Activated T-helper 2 cell treated with anti-CD3 and anti-CD28 coated beads, Interferon-gamma antibody, Interleukin-2, Interleukin-4, amounts not matched to agents 10 μg/mL and 5 μg/mL and 100 μg/mL, durations not matched to agents 14 hours and 24 hours and 36 hours (primary cell): ENCODE data around the gene PHETA2. TPM values are rescaled to one million over a fixed set of nuclear protein-coding genes. Genes with fewer than 3 reads are reported as not detected.

Experiments used
- DNase-seq: peaks from one replicate; pipeline ENCODE4 v3.0.0; 2021; ENCODE audit warnings: low spot score
- H3K27ac Mint-ChIP-seq: one replicate; pipeline ENCODE4 v1.8.0; 2021; ENCODE audit warnings: mixed read lengths
- H3K27me3 Mint-ChIP-seq: one replicate; pipeline ENCODE4 v1.8.0; 2021; ENCODE audit warnings: low read depth, mixed read lengths
- H3K36me3 Mint-ChIP-seq: one replicate; pipeline ENCODE4 v1.8.0; 2021; ENCODE audit warnings: low read depth, mixed read lengths
- H3K4me1 Mint-ChIP-seq: one replicate; pipeline ENCODE4 v1.8.0; 2021; ENCODE audit warnings: low read depth, mixed read lengths
- H3K4me3 Mint-ChIP-seq: one replicate; pipeline ENCODE4 v1.8.0; 2021; ENCODE audit warnings: low read depth, mild to moderate bottlenecking, moderate library complexity, mixed read lengths
- H3K9me3 Mint-ChIP-seq: one replicate; pipeline ENCODE4 v1.8.0; 2021; ENCODE audit warnings: mixed read lengths
- intact Hi-C: fragments of 100-400 bp; cut with micrococcal nuclease; formaldehyde crosslinking; loops from one replicate; pipeline ENCODE4 v1.15.1; 2023
- total RNA-seq: library from RNA; stranded (reverse); gene quantifications from 2 replicates; pipeline ENCODE4 v1.2.3, GENCODE V29; 2022

Gene PHETA2
- total RNA-seq, 1 donor from 2014 or later: 5.7 TPM

GRCh38 chr22:42073621-42074041 is 417 bp upstream of the PHETA2 start:
- Mint-ChIP-seq H3K4me3 (peak overlapping the region; percentile 75), H3K9me3 (no peaks in the 10 kb centered on the region), H3K27ac (peak overlapping the region; percentile 60), H3K27me3 (no peaks in the 10 kb centered on the region), H3K4me1 (peaks cover 25% of the 10 kb centered on the region), H3K36me3 (peaks cover 4% of the 10 kb centered on the region)
- no peak for DNase-seq
- intact Hi-C loops: loop anchor here (5.0 to 10.0 kb wide), 5 partner anchors 76 to 369 kb away; partner anchors contain the start of genes CENPM, SREBF2 and WBP2NL

GRCh38 chr22:42074846-42075676 is 1.0 kb downstream of the PHETA2 start:
- intact Hi-C loops: loop anchor here (5.0 to 10.0 kb wide), 5 partner anchors 78 to 367 kb away; partner anchors contain the start of genes CENPM, SREBF2 and WBP2NL
- Mint-ChIP-seq H3K36me3 (peaks cover 6% of the 10 kb centered on the region), H3K27ac (peak overlapping the region; percentile 76), H3K4me1 (peaks cover 28% of the 10 kb centered on the region), H3K9me3 (no peaks in the 10 kb centered on the region), H3K4me3 (peak overlapping the region; percentile 63), H3K27me3 (no peaks in the 10 kb centered on the region)
- no peak for DNase-seq

GRCh38 chr22:42076764-42077485 is 2.9 kb downstream of the PHETA2 start:
- Mint-ChIP-seq H3K36me3 (peaks cover 11% of the 10 kb centered on the region), H3K4me3 (no peak overlapping the region), H3K9me3 (no peaks in the 10 kb centered on the region), H3K4me1 (peaks cover 25% of the 10 kb centered on the region), H3K27ac (no peak overlapping the region), H3K27me3 (no peaks in the 10 kb centered on the region)
- DNase-seq: no peak
- intact Hi-C loops: loop anchor here (10.0 kb wide), 1 partner anchor 242 kb away; the partner anchor contains the start of gene SREBF2

GRCh38 chr22:42077486-42078125 is 3.6 kb downstream of the PHETA2 start:
- peaks cover 18% of the 10 kb centered on the region for H3K36me3 Mint-ChIP-seq
- H3K27ac Mint-ChIP-seq: no peak overlapping the region
- intact Hi-C loops: loop anchor here (10.0 kb wide), 1 partner anchor 243 kb away; the partner anchor contains the start of gene SREBF2
- H3K9me3 Mint-ChIP-seq: no peaks in the 10 kb centered on the region
- H3K4me1 Mint-ChIP-seq: peaks cover 29% of the 10 kb centered on the region
- peak overlapping the region; percentile 26 for H3K4me3 Mint-ChIP-seq
- no peak for DNase-seq
- H3K27me3 Mint-ChIP-seq: no peaks in the 10 kb centered on the region

- no peaks in the 10 kb centered on the region for H3K27me3 Mint-ChIP-seq
- H3K9me3 Mint-ChIP-seq: no peaks in the 10 kb centered on the region
- H3K27ac Mint-ChIP-seq: peak overlapping the region; percentile 93
- intact Hi-C loops: loop anchor here (10.0 kb wide), 1 partner anchor 244 kb away; the partner anchor contains the start of gene SREBF2
- peaks cover 30% of the 10 kb centered on the region for H3K4me1 Mint-ChIP-seq
- H3K36me3 Mint-ChIP-seq: peaks cover 26% of the 10 kb centered on the region
- no peak for DNase-seq
- peak overlapping the region; percentile 97 for H3K4me3 Mint-ChIP-seq
Measured at GRCh38 chr22:42078469-42079318, 4.6 kb downstream of the PHETA2 start.

DNA sequence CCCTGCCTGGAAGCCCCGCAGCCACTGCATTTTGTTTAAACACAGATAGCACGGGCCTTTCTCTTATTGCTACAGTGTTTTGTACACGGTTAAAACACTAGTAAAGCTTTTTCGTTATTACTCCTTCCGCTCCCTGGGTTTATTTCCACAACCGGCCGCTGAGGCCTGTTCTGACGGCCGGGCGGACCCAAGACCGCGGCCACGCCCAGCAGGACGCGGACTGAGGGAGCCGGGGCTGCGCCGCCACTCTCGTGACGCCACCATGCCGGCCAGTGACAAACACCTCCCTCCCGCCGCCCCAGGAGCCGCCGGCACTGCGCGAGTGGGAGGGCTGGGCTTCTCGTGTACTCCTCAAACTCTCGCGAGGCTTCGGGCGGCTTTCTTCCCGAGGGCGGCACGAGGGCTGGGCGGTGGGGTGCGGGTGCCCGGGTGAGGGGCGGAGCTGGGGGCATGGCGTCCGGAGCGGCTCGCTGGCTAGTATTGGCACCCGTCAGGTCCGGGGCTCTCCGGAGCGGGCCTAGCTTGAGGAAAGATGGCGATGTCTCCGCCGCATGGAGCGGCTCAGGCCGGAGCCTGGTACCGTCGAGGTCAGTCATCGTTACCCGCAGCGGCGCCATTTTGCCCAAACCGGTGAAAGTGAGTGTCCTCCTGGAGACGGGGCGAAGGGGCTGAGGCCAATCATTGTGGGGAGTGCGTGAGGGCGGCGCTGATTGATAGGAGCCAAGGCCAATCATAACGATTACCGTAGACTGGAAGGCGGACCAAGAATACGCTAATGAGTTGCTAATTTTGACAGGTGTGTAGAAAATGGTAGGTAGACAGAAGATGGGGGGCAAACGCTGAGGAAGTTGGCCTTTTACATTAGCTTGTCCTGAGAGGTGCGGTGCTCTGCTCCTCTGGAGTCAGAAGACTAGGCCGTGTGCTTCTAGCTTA is 5.5 kb downstream of the PHETA2 start, which contains the start of gene SMDT1:
Gene SMDT1, plus strand, starts transcription at position 382 of the 933 bp plus-strand sequence. Its CDS starts 69 bp downstream, at position 451.
- Mint-ChIP-seq H3K4me1 (peaks cover 30% of the 10 kb centered on the region), H3K27ac (peak within 1 kb of the TSS; percentile 93), H3K27me3 (no peaks in the 10 kb centered on the region), H3K36me3 (peaks cover 33% of the 10 kb centered on the region), H3K4me3 (peak within 1 kb of the TSS; percentile 97), H3K9me3 (no peaks in the 10 kb centered on the region)
- DNase-seq: peak; percentile 97
- intact Hi-C loops: loop anchor here (1.0 to 10.0 kb wide), 3 partner anchors 9 to 245 kb away; partner anchors contain the start of genes NAGA, NDUFA6 and SREBF2

GRCh38 chr22:42080287-42080686 is 6.2 kb downstream of the PHETA2 start:
- Mint-ChIP-seq H3K4me1 (peaks cover 26% of the 10 kb centered on the region), H3K27ac (peak overlapping the region; percentile 93), H3K9me3 (no peaks in the 10 kb centered on the region), H3K27me3 (no peaks in the 10 kb centered on the region), H3K4me3 (peak overlapping the region; percentile 97), H3K36me3 (peaks cover 38% of the 10 kb centered on the region)
- no peak for DNase-seq
- intact Hi-C loops: loop anchor here (1.0 kb wide), 2 partner anchors 10 kb away; partner anchors contain the start of genes NAGA and NDUFA6

DNA sequence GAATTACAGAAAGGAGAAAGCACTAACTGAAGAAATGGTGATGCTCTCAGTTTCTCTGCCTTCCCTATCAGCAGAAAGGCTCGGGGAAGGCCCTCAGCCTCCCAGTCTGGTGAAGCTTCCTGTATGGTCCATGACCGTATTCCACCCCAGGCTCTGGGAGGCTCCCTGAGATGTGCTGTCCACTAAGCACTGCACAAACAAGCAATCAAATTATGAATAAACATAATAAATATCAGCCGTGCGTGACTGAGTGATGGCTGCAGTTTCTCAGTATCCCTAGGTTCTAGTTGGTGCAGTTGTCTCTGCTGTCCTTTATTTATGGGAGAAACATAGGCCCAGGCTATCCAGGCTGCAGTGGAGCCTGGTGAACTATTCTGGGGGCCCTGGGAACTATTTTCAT is 9.1 kb downstream of the PHETA2 start:
- Mint-ChIP-seq H3K27me3 (no peaks in the 10 kb centered on the region), H3K9me3 (no peaks in the 10 kb centered on the region), H3K4me3 (no peak overlapping the region), H3K36me3 (peaks cover 55% of the 10 kb centered on the region), H3K27ac (no peak overlapping the region), H3K4me1 (peaks cover 25% of the 10 kb centered on the region)
- intact Hi-C loops: no loop called here
- DNase-seq: no peak

GRCh38 chr22:42084874-42085273 is 10.8 kb downstream of the PHETA2 start:
- no peak overlapping the region for H3K4me3 Mint-ChIP-seq
- peaks cover 26% of the 10 kb centered on the region for H3K4me1 Mint-ChIP-seq
- intact Hi-C loops: no loop called here
- H3K27me3 Mint-ChIP-seq: no peaks in the 10 kb centered on the region
- H3K36me3 Mint-ChIP-seq: peaks cover 68% of the 10 kb centered on the region
- DNase-seq: no peak
- no peak overlapping the region for H3K27ac Mint-ChIP-seq
- peaks cover 5% of the 10 kb centered on the region for H3K9me3 Mint-ChIP-seq

DNA sequence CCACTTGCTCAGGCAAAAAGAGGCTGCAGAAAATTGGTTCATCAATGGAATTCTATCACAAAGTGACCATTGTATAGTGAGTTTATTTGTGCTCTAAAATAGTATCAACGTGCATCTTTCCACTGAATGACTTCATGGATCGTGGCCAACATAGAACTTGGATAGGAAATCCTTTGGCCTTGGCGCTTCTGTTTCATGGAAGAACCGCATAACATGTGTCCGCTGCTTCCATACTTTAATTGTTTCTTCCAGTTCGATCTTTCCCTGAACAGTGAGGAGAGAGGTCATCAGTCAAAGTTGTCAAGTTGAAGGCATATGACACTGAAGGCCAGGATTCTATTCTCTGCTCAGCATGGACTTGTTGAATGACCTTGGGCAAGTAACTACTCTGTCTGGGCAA is 12.0 kb downstream of the PHETA2 start:
- H3K27ac Mint-ChIP-seq: peak overlapping the region; percentile 31
- H3K36me3 Mint-ChIP-seq: peaks cover 72% of the 10 kb centered on the region
- H3K4me3 Mint-ChIP-seq: no peak overlapping the region
- intact Hi-C loops: no loop called here
- no peak for DNase-seq
- peaks cover 5% of the 10 kb centered on the region for H3K9me3 Mint-ChIP-seq
- no peaks in the 10 kb centered on the region for H3K27me3 Mint-ChIP-seq
- peaks cover 20% of the 10 kb centered on the region for H3K4me1 Mint-ChIP-seq
